ENCODE data around the gene ELN.
"Not testable (repeated sequence)": the region's sequence is repeated elsewhere in the genome, so short reads cannot be mapped to it uniquely, and the experiment has no call there.

The ELN gene
- 0 reads per million in 2 donors for total RNA-seq

DNA sequence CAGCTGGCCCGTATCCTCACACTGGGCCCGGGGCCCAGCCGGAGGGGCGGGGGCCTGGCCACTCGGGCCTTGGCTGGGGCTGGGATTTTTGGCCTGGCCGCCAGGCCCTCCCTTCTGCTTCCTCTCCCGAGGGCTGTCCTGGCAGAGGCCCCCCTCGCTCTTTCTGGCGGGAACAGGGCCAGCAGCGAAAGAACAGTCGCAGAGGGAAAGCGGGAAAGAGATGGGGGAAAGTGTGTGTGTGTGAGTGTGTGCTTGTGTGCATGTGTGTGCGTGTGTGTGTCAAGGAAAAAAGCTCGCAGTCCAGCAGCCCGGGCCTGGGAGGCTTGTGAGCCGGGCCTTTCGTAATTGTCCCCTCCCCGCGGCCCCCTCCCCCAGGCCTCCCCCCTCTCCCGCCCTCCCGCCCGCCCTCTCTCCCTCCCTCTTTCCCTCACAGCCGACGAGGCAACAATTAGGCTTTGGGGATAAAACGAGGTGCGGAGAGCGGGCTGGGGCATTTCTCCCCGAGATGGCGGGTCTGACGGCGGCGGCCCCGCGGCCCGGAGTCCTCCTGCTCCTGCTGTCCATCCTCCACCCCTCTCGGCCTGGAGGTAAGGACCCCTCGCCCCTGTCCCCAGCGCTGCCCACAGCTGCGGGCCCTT lies at the start of gene ELN:
Gene ELN (plus strand): TSS at position 491 of the 638 bp plus-strand sequence. CDS start 15 bp downstream, at position 506.
- no peak for DNase-seq

DNA sequence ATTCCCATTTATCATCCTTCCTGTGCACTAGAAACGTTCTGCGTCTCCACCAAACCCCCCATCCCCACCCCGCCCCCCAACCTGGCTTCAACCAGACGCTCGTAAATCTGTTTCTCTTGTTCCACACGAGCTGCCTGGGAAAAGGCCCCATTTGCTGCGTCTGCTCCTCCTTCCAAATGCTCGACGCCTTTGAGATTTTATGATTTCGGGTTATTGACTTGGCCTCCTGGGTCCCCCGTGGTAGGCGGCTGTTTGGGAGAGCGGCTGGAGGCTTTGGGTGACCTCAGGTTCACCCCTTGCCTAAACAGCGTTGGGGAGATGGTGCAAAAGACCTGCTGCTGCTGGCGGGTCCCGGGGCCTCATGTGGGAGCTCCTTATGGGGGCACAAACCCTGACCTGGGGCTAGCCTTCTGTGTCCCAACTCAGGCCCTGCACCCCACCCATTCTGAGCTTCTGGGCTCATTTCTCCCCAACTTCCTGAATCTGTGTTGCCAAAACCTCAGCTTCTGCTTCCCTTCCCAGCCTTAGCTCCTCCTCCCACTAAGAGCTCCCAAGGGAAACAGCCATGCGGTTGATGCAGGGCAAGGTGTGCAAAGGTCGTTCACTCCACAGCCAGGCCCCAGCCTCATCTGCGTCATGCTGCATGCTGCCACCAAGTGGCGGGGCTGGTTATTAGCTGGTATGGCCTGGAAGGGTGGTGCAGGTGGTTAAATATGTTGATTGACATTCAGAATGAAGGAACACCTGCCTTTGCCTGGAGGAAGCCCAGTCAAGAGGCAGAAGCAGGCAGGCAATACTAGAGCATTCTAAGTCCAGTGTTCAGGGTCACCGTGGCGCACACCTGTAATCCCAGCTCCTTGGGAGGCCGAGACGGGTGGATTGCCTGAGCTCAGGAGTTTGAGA lies 49.1 kb upstream of the ELN start:
- no peak for DNase-seq

DNA sequence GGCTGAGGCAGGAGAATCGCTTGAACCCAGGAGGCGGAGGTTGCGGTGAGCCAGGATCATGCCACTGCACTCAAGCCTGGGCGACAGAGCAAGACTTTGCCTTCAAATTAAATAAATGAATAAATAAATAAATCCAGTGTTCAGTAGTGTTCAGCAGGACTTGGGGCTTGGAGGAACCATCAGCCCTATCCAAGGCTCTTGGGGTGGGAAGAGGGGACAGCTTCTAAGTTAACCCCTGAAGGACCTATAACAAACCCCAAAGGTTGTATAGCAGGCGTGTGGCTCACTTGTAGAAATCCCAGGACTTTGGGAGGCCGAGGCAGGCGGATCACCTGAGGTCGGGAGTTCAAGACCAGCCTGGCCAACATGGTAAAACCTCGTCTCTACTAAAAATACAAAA lies 48.3 kb upstream of the ELN start:
- not testable (repeated sequence) for DNase-seq

DNA sequence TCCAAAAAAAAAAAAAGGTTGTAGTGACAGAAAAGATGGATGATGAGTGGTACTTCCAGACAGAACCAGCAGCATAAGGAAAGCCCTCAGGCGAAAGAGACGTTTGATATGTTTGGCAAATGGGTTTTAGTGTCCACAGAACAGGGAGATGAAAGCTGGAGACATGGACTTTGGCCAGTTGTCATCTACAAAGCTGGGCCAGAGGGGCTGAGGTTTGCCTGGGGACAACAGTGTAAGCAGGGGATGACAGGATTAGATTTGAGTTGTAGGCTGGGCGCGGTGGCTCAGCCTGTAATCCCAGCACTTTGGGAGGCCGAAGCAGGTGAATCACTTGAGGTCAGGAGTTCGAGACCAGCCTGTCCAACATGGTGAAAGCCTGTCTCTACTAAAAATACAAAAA lies 47.8 kb upstream of the ELN start:
- no peak for DNase-seq

DNA sequence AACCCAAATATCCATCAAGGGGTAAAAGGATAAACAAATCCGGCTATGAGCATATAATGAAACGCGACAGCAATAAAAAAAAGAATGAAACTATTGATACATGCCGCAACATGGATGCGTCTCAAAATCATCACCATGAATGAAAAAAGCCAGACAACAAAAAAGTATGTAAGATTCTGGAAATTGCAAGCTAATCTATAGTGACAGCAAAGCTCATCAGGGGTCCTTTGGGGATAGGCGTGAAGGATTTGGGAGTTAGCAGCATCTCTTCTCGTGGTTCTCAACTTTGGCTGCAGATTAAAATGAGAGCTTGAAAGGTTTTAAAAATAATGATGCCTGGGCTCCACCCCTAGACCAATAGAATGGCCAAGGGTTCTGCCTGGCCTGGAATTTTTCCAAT lies 46.0 kb upstream of the ELN start:
- DNase-seq: no peak

DNA sequence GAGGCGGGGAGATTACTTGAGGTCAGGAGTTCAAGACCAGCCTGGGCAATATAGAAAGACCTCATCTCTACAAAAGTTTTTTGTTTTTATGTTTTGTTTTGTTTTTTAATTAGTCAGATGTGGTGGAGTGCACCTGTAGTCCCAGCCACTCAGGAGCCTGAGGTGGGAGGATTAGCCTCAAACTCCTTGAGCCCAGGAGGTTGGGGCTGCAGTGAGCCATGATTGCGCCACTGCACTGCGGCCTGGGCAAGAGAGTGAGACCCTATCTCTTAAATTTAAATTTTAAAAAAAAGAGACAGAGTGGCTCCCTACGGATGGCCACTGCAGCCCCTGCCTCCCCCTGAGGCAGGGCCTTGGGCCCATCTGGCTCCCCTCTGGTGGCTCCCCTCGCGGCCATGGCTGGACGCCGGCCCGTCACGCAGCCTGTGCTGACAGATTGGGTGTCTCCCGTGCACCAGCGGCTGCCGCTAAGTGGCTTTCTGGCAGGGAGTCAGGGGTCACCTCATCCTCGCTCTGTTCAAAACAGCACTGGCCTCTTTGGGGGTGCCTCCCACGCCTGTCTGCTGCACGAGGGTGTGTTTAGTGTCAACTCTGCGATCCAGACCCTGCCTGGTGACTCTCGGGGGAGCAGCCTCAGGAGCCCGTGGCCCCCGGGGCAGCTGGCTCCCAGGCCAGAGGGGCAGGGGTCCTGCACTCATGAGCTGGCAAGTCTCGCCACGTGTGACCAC lies 44.4 kb upstream of the ELN start:
- DNase-seq: no peak

DNA sequence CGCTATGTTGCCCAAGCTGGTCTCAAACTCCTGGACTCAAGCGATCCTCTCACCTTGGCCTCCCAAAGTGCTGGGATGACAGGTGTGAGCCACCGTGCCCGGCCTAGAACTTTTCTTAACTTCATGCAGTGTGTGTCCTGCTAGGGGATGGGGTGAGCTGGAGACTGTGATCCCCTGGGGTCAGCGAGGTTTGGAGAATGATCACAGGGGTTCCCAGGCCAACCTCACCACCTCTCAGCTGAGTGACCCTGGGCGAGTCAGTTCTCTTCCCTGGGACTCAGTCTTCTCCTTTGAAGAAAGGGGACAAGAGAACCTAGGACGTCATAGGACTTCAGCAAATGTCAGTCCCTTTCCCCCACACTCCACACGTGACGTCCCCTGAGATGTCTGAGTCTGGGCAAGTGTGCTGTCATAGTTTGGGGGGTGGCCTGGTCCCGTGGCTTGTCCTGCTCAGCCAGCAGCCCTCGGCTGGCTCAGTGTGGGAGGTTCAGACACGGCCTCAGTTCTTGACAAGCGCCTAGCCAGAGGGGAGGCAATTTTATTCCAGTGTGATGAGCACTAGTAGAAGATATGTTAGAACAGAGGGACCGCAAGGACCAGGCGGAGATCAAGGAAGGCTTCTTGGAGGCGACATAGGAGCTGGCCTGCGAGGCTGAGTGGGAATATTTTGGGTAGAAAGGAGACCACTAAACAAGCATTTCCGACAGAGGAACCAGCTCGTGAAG lies 43.3 kb upstream of the ELN start:
- DNase-seq: no peak

DNA sequence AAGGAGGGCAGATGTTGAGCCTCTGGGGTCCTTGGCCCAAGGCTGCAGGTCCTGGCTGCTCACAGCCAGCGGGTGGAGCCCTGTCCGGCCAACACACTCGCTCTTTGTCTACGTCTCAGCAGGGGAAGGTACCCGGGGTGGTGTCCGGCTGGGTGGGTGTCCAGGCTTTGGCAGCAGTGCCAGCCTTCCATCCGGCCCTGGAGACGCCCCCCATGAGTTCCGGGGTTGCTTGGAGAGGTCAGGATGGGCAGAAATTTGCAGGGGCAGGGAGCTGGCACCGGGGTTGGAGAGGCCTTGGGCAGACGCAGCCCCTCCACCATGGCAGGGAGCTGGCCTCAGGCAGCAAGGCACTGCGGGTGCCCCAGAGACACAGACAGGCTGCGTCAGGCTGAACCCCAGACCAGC lies 42.2 kb upstream of the ELN start:
- no peak for DNase-seq

DNA sequence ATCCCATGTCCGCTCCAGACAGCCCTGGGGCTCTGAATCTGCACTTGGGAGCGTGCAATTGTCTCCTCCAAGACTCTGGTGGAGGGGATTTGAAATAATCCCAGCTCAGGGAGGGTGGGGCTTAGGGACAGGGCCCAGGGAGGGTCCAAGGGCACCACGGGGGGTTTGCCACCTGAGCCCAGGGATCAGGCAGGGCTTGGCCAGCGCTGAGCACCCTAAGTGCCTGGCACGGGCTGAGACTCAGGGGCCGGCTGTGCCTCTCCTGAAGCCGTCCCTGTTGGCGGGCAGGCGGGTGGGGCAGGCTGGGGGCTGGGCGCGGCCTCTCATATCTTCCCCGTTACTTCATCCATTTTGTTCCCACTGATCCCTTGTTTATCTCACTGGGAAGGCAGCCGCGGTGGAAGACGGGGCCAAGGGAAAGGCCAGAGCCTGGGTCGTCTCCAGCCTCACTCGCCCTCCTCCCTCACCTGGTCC lies 41.8 kb upstream of the ELN start:
- DNase-seq: no peak

DNA sequence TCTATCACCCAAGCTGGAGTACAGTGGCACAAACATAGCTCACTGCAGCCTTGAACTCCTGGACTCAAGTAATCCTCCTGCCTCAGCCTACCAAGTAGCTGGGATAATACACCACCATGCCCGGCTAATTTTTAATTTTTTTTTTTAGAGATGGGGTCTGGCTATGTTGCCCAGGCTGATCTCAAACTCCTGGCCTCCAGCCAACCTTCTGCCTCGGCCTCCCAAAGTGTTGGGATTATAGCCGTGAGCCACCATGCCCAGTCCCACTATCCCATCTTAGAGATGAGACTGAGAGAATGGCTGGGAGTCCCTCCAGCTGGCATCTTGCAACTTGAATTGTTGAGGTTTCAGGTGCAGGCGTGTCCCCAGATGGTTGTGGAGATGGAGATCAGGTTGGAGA lies 40.7 kb upstream of the ELN start:
- no peak for DNase-seq

DNA sequence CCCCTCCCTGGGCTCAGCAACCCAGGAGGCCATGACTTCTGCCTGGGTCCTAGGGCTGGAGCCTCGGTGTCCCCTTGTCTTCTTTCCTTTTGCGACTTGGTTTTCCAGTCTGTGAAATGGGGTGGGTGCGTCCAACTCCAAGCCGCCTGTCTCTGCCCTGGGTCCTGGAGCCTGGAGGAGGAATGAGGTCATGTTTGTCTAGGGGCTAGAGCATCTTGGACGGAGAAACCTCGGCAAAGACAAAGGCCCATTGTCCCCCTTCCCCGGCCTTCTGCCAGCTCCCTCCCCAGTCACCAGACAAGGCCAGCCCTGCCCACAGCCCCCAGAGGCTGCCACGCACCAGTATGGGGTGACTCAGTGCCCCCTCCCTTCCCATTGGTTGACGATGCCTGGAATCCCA lies 39.8 kb upstream of the ELN start:
- no peak for DNase-seq

DNA sequence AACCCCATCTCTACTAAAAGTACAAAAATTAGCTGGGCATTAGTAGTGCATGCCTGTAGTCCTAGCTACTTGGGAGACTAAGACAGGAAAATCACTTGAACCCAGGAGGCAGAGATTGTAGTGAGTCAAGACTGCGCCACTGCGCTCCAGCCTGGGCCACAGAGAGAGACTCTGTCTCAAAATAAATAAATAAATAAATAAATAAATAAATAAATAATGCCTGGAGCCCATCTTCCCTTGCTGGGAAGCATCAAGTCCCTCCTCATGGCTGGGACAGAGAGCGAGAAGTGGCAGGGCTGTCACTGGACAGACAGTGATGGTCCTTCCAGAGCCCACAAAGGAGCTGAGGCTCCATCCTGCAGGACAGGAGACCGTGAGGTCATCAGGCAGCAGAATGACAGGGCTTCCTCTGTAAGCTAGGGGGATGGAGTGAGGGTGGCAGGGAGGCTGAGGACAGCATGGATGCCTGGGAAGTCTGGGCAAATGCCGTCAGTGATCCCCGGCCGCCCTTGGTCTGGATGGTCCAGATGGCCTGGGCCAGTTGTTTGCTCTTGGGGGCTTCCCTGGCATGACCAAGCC lies 36.4 kb upstream of the ELN start:
- DNase-seq: no peak

DNA sequence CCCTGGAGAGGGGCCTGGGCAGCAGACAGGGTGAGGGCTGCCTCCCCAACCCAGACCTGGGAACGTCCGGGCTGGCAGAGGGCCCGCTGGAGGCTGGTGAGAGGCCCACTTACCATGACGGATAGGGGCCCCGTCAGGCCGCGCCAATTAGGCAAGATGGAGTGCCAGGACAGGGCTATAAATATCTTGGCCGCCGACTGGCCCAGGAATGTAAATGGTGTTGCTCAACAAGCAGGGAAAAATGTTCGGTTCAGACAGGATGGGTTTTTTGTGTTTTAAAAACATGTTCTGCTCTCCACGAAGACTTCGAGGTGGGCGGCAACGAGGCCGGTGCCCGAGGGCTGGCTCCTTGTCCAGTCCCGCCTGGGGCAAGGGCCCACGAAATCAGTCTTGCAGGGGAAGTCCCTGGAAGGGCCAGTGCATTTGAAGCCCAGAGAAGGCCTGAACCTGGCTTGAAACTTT lies 35.8 kb upstream of the ELN start:
- DNase-seq: no peak

DNA sequence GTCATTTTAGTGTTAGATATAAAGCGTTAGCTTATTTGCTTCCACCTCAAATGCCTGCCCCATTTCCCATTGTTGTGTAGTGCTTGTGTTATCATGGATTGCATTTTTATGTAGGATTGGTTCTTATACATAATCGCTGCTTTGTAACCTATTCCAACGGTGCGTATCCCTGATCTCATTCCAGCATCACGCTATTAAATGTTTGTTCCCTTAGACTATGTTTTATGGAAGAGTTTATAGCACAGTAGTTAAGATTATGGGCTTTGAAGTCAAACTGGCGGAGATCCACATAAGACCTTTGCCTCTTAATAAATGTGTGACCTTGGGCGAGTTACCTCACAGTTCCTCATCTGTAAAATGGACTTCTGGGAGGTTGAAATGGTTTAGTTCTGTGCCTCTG lies 34.0 kb upstream of the ELN start:
- DNase-seq: no peak

DNA sequence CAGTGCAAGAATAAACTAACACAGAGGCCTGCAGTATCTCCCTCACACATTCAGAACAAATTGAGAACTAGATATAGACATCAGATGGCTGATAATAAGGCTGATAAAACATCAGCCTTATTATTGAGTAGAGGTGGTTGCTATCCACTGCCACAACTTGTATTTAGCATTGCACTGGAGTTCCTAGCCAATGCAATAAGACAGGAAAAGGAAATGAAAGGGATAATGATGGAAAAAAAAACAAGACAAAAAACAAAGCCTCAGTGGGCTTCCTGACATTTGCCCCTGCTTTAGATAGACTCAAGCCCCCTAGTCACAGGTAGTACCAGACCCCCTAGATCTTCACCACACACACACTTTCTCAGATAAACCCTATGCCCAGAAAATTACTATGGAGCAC lies 33.2 kb upstream of the ELN start:
- no peak for DNase-seq

DNA sequence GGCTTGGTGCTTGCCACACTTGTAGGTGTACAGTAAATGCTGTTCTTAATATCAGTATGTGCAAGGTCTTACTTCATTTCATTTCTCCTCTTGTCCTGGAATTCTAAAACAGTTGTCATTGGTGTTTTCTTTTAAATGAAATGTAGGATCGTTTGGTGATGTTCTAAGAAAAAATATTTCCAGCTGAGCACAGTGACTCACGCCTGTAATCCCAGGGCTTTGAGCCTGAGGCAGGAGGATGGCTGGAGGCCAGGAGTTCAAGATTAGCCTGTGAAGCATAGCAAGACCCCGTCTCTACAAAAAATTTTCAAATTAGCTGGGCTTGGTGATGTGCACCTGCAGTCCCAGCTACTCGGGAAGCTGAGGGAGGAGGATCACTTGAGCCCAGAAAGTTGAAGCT lies 32.6 kb upstream of the ELN start:
- no peak for DNase-seq

DNA sequence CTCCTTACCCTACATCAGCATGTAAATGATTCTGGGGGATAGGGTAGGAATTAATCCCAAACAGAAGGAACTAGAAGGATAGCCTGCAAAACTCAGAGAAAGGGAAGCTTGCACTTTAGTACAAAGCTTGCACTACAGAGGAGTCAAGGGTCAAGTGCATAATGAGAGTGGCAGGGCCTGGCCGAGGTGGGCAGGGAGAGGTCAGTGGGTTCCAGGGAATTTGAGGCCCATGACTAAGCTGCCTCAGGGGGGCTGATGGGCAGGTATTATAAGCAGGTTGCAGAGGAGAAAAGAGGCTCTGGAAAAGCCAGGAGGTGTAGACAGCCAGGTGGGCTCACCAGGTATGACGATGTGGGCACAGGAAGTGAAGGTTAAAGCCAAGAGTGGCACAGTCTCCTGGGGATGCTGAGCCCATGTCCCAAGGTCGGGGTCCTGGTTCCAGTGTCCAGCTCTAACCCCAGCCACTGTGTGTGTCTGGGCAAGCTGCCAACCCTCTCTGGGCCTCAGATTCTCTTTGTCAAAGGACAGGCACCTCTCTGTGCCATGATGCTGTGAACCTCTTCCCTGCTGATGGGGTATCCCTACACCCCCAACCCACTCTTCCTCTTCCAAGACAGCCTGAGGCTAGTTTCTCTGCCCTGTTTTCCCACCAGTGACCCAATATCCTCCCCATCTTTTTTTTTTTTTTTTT lies 32.0 kb upstream of the ELN start:
- no peak for DNase-seq

DNA sequence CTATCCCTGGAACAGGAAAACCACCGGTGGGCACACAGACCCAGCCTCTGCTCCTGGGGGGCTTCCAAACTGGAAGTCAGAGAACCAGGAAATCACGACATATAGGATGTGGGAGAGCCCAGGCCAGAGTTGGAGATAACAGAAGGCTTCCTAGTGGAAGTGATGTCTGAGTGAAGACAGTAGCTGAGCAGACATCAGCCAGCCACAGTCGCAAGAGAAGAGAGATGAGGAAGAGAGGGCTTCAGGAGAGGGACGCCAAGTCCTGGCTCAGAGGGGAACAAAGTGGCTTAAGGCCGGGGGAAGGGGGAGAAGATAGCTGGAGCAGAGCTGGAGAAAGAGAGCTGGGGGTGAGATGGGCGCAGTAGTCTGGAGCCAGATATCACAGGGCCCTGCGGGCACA lies 30.9 kb upstream of the ELN start:
- no peak for DNase-seq

DNA sequence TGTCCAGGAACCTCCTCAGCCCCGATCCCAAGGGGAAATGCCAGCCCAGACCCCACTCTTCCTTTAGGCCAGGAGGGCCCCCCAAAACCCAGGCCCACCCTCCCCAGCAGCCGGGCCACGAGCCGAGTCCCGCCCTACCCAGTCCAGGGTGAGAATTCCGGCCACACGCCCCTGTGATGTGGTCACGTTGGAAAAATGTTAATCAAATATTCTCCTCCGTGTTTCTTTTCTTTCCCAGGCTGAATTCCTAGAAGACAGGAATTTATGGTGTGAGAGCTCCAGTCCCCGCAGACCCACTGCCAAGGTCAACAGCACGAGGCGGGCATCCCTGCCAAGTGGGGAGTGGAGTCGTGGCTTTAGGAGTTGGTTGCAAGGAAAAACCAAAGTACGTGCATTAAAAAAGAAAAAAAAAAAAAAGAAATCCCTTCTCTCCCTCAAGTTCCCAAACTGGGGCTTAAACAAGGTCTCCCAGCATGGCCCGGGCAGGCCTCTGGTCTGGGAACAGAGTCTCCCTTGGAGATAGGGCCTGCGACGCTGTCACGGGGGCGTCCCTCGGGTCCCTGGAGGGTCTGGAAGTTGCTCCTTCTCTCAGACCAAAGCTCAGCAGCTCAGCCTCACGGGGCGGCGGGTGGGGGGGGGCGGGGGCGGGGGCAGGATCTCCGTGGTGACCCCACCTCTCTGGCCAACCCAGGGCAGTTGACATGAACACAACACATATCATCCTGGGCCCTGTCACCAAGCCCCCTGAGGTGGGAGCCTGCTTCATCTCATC lies 28.1 kb upstream of the ELN start:
- DNase-seq: no peak

DNA sequence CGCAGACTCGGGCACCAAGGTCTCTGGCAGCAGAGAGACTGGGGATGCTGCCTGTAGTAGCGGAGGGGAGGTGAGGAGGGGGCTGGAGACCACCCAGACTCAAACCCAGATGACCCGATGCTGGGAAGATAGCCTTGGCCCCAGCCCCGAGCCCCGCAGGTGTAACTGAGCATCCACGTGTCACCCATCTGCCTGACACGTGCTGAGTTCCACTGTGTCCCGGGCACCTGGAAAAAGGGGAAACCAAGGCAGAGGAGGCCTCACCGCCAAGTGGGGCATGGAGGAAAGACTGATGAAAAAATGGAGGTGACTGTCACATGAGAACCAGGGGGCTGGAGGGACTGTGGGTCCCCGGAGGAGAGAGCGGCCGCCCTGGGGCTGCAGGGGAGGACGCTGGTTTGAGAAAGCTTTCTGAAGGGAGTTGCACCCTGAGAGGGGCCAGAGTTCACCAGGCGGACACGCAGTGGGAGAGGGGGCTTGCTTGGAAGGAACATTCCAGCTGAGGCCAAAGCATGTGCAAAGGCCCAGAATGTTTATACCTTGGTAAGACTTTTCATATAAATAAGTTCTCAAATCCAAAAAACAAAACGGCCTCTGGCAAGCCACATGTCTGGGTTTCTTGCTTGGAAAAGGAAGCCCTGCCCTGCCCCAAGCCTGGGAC lies 27.4 kb upstream of the ELN start:
- DNase-seq: no peak

DNA sequence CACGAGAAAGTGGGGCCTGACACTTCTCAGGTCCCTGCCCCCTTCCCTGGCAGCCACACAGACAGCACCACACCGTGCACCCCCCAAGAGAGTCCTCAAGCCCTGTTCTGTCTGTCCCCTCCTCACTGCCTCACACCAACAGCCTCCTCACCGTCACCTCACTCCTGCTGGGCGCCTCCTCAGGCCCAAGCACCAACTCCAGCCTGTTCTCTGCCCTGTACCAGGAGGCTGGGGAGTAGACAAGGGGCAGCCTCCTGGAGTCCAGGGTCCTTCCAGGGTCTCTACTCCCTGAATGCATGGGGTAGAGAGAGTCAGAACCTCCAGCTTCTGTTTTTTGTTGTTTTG lies 26.9 kb upstream of the ELN start:
- no peak for DNase-seq
